ENCODE results near the gene BZW1.

BZW1 gene

DNA sequence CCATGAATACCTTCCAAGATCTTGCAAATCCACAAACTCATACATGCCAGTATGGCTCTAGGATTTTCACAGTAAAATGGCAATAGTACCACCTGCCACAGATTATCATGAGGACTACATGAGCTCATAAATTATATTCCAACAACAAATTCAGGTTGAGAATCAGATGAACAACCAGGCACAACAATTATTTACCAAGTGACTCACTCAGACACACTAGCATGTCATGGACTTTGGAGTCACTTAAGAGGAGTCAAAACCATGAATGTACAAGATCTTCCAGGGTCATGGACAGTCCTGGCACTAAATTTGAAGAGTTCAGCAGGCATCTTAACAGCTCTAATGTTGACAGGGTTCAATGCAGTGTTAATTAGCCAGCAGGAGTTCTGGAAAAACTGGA is 34.4 kb upstream of the BZW1 start:
- Histone ChIP-seq H3K27ac (ENCODE audit: low read depth, low read length) (no peak overlapping the region), H3K4me1 (ENCODE audit: insufficient read depth, low read length) (peaks cover 8% of the 10 kb centered on the region; the same call in 1 of the 2 replicates)

DNA sequence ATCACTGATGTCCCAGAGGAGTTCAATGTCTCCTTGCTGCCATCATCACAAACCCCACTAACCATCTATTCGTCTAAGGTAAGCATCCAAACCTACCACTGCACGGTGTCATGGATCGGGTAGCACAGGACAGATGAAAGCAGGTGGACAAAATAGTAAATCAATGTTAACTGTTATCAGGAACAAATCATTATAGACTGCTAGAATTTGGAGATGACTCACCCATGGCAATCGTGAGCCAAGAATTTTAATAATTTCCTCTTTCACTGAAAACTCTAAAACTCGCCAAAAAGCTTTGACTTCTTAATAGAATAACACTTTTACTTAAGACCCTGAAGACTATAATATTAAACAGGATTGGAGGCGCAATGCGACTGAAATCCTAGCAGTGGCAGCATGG is 33.7 kb upstream of the BZW1 start:
- H3K4me1 ChIP-seq (ENCODE audit: insufficient read depth, low read length): peaks cover 8% of the 10 kb centered on the region; the same call in 1 of the 2 replicates
- no peak overlapping the region for H3K27ac ChIP-seq (ENCODE audit: low read depth, low read length)
- H3K9me3 ChIP-seq (ENCODE audit: insufficient read depth, low read depth, low read length): no peaks in the 10 kb centered on the region
- no peak overlapping the region for H3K4me3 ChIP-seq (ENCODE audit: low read length)
- H3K27me3 ChIP-seq (ENCODE audit: insufficient read depth, low read length): no peaks in the 10 kb centered on the region
- no peak overlapping the region for H3K9ac ChIP-seq (ENCODE audit: low read depth, low read length)
- WGBS: 85% methylated on average over 7 of the region's 7 CpGs
- no peaks in the 10 kb centered on the region for H3K36me3 ChIP-seq (ENCODE audit: insufficient read depth, low read length)

More for the DNA sequence above, 34.4 kb upstream of the BZW1 start:
- Histone ChIP-seq H3K4me3 (ENCODE audit: low read length) (no peak overlapping the region), H3K36me3 (ENCODE audit: insufficient read depth, low read length) (no peaks in the 10 kb centered on the region), H3K9ac (ENCODE audit: low read depth, low read length) (no peak overlapping the region), H3K9me3 (ENCODE audit: insufficient read depth, low read depth, low read length) (no peaks in the 10 kb centered on the region), H3K27me3 (ENCODE audit: insufficient read depth, low read length) (no peaks in the 10 kb centered on the region)

DNA sequence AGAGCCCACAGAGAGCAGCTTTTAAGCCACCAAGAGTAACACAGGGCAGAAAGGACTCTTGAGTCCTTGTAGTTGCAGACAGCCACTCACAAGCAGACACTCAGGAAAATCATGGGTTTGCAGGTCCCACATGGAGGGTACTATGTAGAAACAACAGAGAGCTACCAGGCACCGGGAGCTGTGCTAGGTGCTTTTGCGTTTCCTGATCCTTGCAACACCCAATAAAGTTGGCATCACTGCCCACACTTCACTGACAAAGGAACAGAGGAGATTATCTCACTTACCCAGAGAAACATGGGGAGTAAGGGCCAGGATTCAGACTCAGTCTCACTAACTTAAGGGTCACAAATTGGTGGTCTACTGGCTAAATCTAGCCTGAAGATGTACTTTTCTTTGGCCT is 32.5 kb upstream of the BZW1 start:
- no peak overlapping the region for H3K27ac ChIP-seq (ENCODE audit: low read depth, low read length)
- 96% methylated on average over 2 of the region's 2 CpGs for WGBS
- H3K36me3 ChIP-seq (ENCODE audit: insufficient read depth, low read length): no peaks in the 10 kb centered on the region
- peaks cover 8% of the 10 kb centered on the region; the same call in 1 of the 2 replicates for H3K4me1 ChIP-seq (ENCODE audit: insufficient read depth, low read length)
- no peak overlapping the region for H3K4me3 ChIP-seq (ENCODE audit: low read length)
- H3K27me3 ChIP-seq (ENCODE audit: insufficient read depth, low read length): no peaks in the 10 kb centered on the region
- H3K9ac ChIP-seq (ENCODE audit: low read depth, low read length): no peak overlapping the region
- H3K9me3 ChIP-seq (ENCODE audit: insufficient read depth, low read depth, low read length): no peaks in the 10 kb centered on the region

DNA sequence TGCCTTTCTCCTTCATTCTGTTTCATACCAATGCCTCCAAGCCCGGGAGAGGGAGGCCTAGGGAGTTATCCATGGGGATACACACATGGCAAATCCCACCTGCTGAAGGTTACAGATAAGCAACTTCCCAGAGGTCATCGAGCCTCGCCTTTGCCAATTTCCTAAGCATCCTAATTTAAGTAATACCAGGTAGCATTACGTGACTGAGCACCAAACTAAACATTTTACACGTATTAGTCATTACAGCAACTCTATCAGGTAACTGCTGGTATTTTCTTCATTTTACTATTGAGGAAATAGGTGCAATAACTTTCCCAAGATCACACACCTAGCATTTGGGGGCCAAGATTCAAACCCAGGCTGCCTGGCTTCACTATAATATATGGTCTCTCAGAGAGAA is 30.1 kb upstream of the BZW1 start:
- Histone ChIP-seq H3K4me1 (ENCODE audit: insufficient read depth, low read length) (peaks cover 5% of the 10 kb centered on the region; the same call in 1 of the 2 replicates), H3K27ac (ENCODE audit: low read depth, low read length) (no peak overlapping the region), H3K9me3 (ENCODE audit: insufficient read depth, low read depth, low read length) (no peaks in the 10 kb centered on the region), H3K36me3 (ENCODE audit: insufficient read depth, low read length) (no peaks in the 10 kb centered on the region), H3K27me3 (ENCODE audit: insufficient read depth, low read length) (no peaks in the 10 kb centered on the region), H3K4me3 (ENCODE audit: low read length) (no peak overlapping the region), H3K9ac (ENCODE audit: low read depth, low read length) (no peak overlapping the region)
- 91% methylated on average over 5 of the region's 5 CpGs for WGBS

DNA sequence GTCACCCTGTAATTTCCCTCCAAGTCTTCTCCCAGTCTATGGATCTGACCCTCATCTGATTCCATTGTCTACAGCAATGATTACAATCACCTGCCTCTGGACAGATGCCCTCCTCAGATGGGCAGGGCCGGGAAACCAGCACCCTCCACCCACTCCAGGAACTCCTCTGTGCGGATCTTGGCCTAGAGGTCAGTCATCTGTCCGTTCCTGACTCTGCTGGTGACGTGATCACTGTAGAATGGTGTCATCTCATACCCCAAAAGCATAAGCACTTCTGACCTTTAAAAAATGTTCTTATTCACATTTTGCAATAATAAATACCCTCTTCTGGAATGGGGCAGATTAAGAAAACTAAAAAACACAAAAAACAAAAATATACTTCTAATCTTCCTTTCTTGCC is 29.5 kb upstream of the BZW1 start:
- Histone ChIP-seq H3K36me3 (ENCODE audit: insufficient read depth, low read length) (no peaks in the 10 kb centered on the region), H3K4me3 (ENCODE audit: low read length) (no peak overlapping the region), H3K9ac (ENCODE audit: low read depth, low read length) (no peak overlapping the region), H3K27me3 (ENCODE audit: insufficient read depth, low read length) (no peaks in the 10 kb centered on the region), H3K4me1 (ENCODE audit: insufficient read depth, low read length) (0 out of 2 replicates have a peak, but pooled peaks cover 3% of the 10 kb centered on the region), H3K9me3 (ENCODE audit: insufficient read depth, low read depth, low read length) (no peaks in the 10 kb centered on the region), H3K27ac (ENCODE audit: low read depth, low read length) (no peak overlapping the region)
- 93% methylated on average over 4 of the region's 4 CpGs for WGBS

DNA sequence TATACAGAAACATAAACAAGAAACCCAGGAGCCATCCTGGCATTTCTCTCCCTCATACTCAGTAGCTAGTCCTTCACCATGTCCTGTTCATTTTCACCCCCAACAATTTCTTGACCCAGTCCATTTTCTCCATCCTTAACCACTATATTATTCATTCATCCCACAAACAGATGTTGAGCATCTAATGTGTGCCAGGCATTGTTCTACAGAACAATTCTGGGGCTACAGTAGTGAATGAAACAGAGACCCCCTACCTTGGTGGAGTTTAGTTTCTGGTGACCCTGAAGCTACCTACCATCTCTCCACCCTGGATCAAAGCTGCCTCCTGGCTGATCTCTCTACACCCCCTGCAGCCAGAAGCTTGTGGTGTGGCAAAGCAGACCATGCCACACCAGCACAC is 27.5 kb upstream of the BZW1 start:
- no peak overlapping the region for H3K27ac ChIP-seq (ENCODE audit: low read depth, low read length)

DNA sequence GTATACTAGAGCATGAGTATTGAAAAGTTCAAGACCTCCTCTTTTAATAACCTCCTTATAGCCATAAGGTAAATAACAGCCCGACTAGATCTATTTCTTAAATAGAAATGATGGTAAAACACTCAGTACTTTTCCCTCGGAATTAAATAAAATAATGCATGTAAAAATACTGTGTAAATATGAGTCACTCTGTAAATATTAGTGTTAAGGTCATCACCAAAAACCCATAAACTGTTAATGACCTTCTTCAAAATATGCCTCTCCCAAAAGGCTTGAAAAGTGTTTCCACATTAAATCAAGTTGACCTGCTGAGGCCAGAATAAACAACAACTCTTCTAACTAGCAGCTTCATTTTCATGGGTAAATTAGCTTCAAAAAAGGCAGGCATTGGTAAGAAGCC is 25.3 kb upstream of the BZW1 start:
- H3K9ac ChIP-seq (ENCODE audit: low read depth, low read length): no peak overlapping the region
- no peak overlapping the region for H3K4me3 ChIP-seq (ENCODE audit: low read length)

More for the DNA sequence above, 27.5 kb upstream of the BZW1 start:
- Histone ChIP-seq H3K4me3 (ENCODE audit: low read length) (no peak overlapping the region), H3K9ac (ENCODE audit: low read depth, low read length) (no peak overlapping the region), H3K27me3 (ENCODE audit: insufficient read depth, low read length) (no peaks in the 10 kb centered on the region), H3K4me1 (ENCODE audit: insufficient read depth, low read length) (0 out of 2 replicates have a peak, but pooled peaks cover 3% of the 10 kb centered on the region), H3K9me3 (ENCODE audit: insufficient read depth, low read depth, low read length) (no peaks in the 10 kb centered on the region), H3K36me3 (ENCODE audit: insufficient read depth, low read length) (no peaks in the 10 kb centered on the region)

DNA sequence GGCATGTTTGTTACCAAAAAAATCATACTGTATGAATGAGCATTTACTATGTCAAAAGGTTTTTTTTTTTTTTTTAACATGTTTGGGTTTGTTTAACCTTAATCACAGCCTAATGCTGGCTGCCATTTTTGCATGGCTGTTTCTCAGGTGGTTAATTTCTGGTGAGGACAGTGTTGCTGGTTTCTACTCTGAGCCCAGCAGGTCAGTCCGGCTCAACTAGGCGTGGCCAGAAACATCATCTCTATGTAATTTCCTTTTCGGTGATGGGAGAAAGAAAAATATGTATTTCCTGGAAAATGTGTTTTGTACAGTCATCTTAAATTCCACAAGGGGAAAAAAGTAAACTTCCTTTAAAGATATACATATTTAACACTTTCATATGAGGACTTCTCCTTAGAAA is 24.9 kb upstream of the BZW1 start:
- peaks cover 12% of the 10 kb centered on the region; the same call in 1 of the 2 replicates for H3K4me1 ChIP-seq (ENCODE audit: insufficient read depth, low read length)
- WGBS: 100% methylated on average over 2 of the region's 3 CpGs
- H3K9ac ChIP-seq (ENCODE audit: low read depth, low read length): no peak overlapping the region
- no peak overlapping the region for H3K4me3 ChIP-seq (ENCODE audit: low read length)
- no peak overlapping the region for H3K27ac ChIP-seq (ENCODE audit: low read depth, low read length)
- no peaks in the 10 kb centered on the region for H3K36me3 ChIP-seq (ENCODE audit: insufficient read depth, low read length)
- no peaks in the 10 kb centered on the region for H3K27me3 ChIP-seq (ENCODE audit: insufficient read depth, low read length)
- no peaks in the 10 kb centered on the region for H3K9me3 ChIP-seq (ENCODE audit: insufficient read depth, low read depth, low read length)

More for the DNA sequence above, 25.3 kb upstream of the BZW1 start:
- no peaks in the 10 kb centered on the region for H3K27me3 ChIP-seq (ENCODE audit: insufficient read depth, low read length)
- H3K9me3 ChIP-seq (ENCODE audit: insufficient read depth, low read depth, low read length): no peaks in the 10 kb centered on the region
- H3K4me1 ChIP-seq (ENCODE audit: insufficient read depth, low read length): peaks cover 12% of the 10 kb centered on the region; the same call in 1 of the 2 replicates
- no peak overlapping the region for H3K27ac ChIP-seq (ENCODE audit: low read depth, low read length)
- no peaks in the 10 kb centered on the region for H3K36me3 ChIP-seq (ENCODE audit: insufficient read depth, low read length)
- WGBS: no CpG with 5 or more reads among the region's 2 CpGs

DNA sequence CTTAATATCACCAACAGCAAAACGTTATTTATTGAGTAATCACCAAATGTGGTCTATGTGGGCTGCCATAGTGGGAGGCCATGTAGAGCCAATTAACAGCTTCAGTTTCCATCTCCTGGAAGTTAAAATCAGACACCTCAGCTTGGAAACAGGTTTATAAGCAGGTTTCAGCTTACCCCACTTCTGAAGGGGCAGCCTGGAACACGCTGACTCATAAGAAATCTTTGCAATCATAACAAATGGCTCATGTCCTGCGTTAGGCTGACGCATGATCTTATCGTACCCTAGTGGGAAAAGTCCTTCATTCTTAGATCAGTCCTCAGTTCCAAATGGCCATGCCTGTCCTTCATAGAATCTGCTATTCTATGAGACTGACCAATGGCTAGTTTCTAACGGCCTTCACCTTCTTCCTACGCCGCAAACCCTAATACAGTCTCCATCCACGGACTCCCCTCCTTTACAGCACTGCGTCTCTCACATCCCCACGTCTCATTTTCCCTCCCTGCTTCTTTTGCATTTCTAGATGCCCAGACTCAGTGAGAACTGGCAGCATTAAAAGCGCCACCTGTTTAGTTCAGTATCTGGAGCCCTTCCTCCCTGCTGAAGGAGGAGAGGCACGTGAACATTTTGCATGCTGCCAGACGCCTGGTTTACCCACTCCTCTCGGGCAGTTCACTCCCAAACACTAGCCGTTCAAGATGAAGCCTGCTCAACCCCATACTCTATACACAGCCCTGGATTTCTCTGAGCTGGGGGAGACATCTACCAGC is 24.2 kb upstream of the BZW1 start:
- 93% methylated on average over 16 of the region's 16 CpGs for WGBS
- no peak overlapping the region for H3K27ac ChIP-seq (ENCODE audit: low read depth, low read length)
- H3K4me3 ChIP-seq (ENCODE audit: low read length): no peak overlapping the region
- H3K27me3 ChIP-seq (ENCODE audit: insufficient read depth, low read length): no peaks in the 10 kb centered on the region
- no peaks in the 10 kb centered on the region for H3K36me3 ChIP-seq (ENCODE audit: insufficient read depth, low read length)
- no peaks in the 10 kb centered on the region for H3K9me3 ChIP-seq (ENCODE audit: insufficient read depth, low read depth, low read length)
- peaks cover 12% of the 10 kb centered on the region; the same call in 1 of the 2 replicates for H3K4me1 ChIP-seq (ENCODE audit: insufficient read depth, low read length)
- H3K9ac ChIP-seq (ENCODE audit: low read depth, low read length): no peak overlapping the region

DNA sequence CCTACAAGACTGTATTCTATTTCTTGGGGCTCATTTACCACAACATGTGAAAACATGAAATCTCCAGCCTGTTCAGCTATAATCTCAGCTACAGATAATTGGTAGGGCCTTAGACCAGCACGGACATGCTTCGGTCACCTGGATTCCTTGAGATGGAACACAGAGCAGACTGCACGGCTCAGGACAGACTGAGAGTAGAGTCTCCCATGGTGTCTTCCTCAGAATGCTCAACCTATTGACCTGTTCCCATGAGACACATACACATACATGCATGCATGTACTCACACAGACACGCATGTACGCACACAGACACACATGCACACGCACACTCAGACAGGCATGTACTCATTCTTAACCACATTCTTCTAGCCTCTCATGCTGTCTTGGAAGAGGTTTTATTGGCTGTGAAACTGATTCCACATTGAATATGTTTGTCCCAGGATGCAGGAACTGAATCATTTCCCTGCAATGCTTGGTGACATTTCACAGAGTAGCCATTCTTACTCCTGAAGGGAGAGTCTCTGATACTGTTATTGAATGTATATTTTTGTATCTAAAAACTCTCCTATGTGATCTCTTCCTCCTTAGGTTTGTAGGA is 23.5 kb upstream of the BZW1 start:
- Histone ChIP-seq H3K9me3 (ENCODE audit: insufficient read depth, low read depth, low read length) (no peaks in the 10 kb centered on the region), H3K9ac (ENCODE audit: low read depth, low read length) (no peak overlapping the region), H3K4me3 (ENCODE audit: low read length) (no peak overlapping the region), H3K36me3 (ENCODE audit: insufficient read depth, low read length) (no peaks in the 10 kb centered on the region), H3K4me1 (ENCODE audit: insufficient read depth, low read length) (peaks cover 12% of the 10 kb centered on the region; the same call in 1 of the 2 replicates), H3K27me3 (ENCODE audit: insufficient read depth, low read length) (no peaks in the 10 kb centered on the region), H3K27ac (ENCODE audit: low read depth, low read length) (no peak overlapping the region)
- 96% methylated on average over 6 of the region's 6 CpGs for WGBS

DNA sequence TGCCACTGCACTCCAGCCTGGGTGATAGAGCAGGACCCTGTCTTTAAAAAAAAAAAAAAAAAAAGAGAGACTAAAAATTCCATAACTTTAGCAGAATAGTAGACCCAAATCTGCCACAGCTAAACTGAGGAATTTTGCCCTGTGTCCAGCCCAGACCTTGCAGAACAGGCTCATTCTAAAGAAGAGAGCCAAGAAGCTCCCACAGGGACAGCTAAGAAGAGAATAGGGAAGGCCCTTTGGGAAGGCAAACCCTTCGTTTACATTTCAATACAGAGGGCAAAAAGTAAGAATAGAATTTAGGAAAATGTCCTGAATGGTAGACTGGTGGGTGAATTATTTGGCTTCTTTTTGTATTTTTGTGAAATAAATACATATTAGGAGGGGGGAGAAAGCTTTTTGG is 21.5 kb upstream of the BZW1 start:
- peaks cover 12% of the 10 kb centered on the region; the same call in 1 of the 2 replicates for H3K4me1 ChIP-seq (ENCODE audit: insufficient read depth, low read length)
- 17% methylated on average over 1 of the region's 1 CpG for WGBS
- H3K9ac ChIP-seq (ENCODE audit: low read depth, low read length): no peak overlapping the region
- no peaks in the 10 kb centered on the region for H3K36me3 ChIP-seq (ENCODE audit: insufficient read depth, low read length)
- H3K9me3 ChIP-seq (ENCODE audit: insufficient read depth, low read depth, low read length): no peaks in the 10 kb centered on the region
- H3K4me3 ChIP-seq (ENCODE audit: low read length): no peak overlapping the region
- H3K27ac ChIP-seq (ENCODE audit: low read depth, low read length): no peak overlapping the region; the same call in 1 of the 2 replicates
- no peaks in the 10 kb centered on the region for H3K27me3 ChIP-seq (ENCODE audit: insufficient read depth, low read length)
